ENCODE data around the gene AMD1.
"Not testable (repeated sequence)": the region's sequence is repeated elsewhere in the genome, so short reads cannot be mapped to it uniquely, and the experiment has no call there.

Gene AMD1

DNA sequence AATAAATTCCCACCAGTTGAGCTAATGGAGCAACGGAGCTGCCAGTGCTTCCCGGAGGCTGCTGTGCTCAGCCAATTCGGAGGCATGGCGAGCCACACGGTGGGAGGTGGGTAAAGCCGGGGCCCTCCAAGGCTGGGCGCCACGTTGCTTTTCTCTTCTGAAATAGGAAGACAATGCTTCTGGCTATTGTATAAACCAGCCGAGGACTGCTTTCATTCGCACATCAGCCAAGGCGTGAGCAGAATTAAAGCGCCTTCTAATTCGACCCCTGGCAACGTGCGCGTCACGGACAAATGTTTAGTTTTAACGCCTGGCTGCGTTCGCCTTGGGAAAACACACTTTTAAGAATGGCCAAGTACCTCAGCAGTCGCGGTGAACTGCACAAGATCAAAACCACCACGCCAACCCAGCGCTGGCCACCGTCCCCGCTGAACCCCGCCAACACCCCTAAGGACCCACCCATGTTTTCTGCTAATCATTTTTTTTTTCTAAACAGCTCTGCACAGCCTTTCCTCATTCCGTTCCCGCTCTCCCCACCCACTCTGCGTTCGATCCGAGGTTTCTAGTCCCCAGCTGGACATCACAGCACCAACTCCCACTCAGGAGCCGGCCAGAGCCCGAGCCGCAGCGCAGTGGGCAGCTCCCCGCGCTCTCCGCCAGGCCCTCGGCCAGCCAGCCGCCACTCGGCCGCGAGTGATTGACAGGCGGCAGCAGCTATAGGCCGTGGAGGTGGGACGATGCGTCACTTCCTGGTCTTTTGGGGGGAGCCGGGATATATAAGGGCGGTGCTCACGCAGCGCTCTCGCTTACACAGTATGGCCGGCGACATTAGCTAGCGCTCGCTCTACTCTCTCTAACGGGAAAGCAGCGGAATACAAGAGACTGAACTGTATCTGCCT is at the start of gene AMD1:
TSS of gene AMD1 (plus strand) at position 805 of the 899 bp plus-strand sequence. CDS start 321 bp downstream, outside the sequence.
- peak within 1 kb of the TSS; percentile 76 for H3K4me3 ChIP-seq (ENCODE audit: low read depth, low read length)
- TF ChIP-seq, protein P1, sequence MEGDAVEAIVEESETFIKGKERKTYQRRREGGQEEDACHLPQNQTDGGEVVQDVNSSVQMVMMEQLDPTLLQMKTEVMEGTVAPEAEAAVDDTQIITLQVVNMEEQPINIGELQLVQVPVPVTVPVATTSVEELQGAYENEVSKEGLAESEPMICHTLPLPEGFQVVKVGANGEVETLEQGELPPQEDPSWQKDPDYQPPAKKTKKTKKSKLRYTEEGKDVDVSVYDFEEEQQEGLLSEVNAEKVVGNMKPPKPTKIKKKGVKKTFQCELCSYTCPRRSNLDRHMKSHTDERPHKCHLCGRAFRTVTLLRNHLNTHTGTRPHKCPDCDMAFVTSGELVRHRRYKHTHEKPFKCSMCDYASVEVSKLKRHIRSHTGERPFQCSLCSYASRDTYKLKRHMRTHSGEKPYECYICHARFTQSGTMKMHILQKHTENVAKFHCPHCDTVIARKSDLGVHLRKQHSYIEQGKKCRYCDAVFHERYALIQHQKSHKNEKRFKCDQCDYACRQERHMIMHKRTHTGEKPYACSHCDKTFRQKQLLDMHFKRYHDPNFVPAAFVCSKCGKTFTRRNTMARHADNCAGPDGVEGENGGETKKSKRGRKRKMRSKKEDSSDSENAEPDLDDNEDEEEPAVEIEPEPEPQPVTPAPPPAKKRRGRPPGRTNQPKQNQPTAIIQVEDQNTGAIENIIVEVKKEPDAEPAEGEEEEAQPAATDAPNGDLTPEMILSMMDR (IDR thresholded peaks at IDR 0.05; ENCODE audit: insufficient read depth, low read depth, low read length, missing control alignments), result no peak
- peak; percentile 99 for DNase-seq (ENCODE audit: low read depth)

DNA sequence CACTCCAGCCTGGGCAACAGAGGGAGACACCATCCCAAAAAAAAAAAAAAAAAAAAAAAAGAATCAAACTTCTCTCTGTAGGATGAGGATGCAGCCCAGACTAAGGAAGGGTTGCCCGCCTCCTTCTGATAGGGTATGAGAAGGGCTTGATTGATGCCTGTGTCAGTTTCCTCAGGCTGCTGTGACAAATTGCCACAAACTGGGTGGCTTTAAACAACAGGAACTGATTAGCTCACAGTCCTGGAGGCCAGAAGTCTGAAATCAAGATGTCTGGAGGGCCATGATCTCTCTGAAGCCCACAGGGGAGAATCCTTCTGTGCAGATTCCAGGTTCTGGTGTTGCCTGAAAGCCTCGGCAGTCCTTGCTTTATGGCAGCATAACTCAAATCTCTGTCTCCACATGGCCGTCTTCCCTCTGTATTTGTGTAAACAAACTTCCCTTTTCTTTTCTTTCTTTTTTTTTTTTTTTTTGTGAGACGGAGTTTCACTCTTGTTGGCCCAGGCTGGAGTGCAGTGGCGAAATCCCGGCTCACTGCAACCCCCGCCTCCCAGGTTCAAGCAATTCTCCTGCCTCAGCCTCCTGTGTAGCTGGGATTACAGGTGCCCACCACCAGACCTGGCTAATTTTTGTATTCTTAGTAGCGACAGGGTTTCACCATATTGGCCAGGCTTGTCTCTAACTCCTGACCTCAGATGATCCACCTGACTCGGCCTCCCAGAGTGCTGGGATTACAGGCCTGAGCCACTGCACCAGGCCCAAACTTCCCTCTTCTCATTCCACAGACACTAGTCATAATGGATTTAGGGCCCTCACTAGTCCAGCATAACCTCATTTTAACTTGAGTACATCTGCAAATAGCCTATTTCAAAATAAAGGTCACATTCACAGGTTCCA is 48.1 kb upstream of the AMD1 start:
- H3K4me3 ChIP-seq (ENCODE audit: low read depth, low read length), result no peak overlapping the region
- no peak for DNase-seq (ENCODE audit: low read depth)

DNA sequence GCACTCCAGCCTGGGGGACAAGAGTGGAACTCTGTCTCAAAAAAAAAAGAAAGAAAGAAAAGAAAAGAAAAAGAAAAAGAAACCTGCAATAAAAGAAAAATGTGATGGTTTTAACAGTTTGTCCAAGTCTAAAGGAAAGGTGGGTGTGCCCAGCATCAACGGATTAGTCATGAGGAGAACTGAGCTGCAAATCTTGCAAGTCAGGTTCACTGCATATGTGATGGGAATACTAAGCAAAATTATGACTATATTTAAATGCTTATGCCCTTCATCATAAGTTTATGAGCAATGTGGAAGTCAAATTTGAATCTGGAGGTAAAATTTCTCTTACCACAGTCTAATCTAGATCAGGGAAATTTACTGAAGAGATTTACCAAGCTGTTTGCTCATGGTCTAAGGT is 46.2 kb upstream of the AMD1 start:
- DNase-seq (ENCODE audit: low read depth), result no peak
- TF ChIP-seq, protein P1 (IDR thresholded peaks at IDR 0.05; ENCODE audit: insufficient read depth, low read depth, low read length, missing control alignments), result no peak
- no peak overlapping the region for H3K4me3 ChIP-seq (ENCODE audit: low read depth, low read length)

More for the DNA sequence above, 48.1 kb upstream of the AMD1 start:
- TF ChIP-seq, protein P1 (IDR thresholded peaks at IDR 0.05; ENCODE audit: insufficient read depth, low read depth, low read length, missing control alignments), result no peak

DNA sequence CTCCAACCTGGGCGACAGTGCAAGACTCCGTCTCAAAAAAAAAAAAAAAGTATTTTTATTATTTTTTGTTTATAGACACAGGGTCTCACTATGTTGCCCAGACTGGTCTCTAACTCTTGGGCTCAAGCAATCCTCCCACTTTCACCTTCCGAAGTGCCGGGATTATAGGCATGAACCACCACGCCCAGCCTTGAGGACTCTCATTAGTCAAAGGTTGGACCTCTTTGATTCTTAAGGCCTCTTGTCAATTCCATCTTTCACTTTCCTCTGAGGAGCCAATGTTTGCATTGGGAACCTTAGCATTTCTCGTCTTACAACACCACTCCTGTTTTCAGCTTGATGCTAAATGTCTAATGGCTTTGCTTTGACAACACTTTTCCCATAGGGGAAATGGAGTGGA is 43.2 kb upstream of the AMD1 start:
- DNase-seq (ENCODE audit: low read depth), result no peak
- TF ChIP-seq, protein P1 (IDR thresholded peaks at IDR 0.05; ENCODE audit: insufficient read depth, low read depth, low read length, missing control alignments), result no peak
- no peak overlapping the region for H3K4me3 ChIP-seq (ENCODE audit: low read depth, low read length)

DNA sequence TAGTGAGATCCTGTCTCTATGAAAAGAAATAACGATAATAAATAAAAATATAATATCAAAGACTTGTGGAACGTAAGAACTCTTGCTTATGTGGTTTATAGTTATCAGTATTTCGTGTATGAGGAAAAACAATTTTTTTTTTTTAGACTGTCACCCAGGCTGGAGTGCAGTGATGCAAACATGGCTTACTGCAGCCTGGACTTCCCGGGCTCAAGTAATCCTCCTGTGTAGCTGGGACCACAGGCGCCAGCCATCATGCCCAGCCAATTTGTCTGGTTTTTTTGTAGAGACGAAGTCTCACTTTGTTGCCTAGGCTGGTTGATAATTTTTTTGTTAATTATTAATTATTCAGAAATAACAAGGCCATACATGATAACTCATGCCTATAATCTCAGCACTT is 40.8 kb upstream of the AMD1 start:
- TF ChIP-seq, protein P1 (IDR thresholded peaks at IDR 0.05; ENCODE audit: insufficient read depth, low read depth, low read length, missing control alignments), result no peak
- DNase-seq (ENCODE audit: low read depth), result no peak
- H3K4me3 ChIP-seq (ENCODE audit: low read depth, low read length), result no peak overlapping the region

DNA sequence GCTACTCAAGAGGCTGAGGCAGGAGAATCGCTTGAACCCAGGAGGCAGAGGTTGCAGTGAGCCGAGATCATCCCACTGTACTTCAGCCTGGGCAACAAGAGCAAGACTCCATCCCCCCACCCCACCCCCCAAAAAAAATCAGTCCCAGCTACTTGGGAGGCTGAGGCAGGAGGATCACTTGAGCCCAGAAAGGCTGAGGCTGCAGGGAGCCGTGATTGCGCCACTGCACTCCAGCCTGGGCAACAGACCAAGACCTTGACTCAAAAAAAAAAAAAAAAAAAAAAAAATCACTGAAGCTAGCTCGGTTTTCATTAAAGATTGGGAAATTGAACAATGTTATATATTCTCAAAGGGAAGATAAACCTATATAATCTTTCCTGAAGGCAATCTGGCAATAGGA is 38.8 kb upstream of the AMD1 start:
- H3K4me3 ChIP-seq (ENCODE audit: low read depth, low read length); DNase-seq (ENCODE audit: low read depth): not testable (repeated sequence)

DNA sequence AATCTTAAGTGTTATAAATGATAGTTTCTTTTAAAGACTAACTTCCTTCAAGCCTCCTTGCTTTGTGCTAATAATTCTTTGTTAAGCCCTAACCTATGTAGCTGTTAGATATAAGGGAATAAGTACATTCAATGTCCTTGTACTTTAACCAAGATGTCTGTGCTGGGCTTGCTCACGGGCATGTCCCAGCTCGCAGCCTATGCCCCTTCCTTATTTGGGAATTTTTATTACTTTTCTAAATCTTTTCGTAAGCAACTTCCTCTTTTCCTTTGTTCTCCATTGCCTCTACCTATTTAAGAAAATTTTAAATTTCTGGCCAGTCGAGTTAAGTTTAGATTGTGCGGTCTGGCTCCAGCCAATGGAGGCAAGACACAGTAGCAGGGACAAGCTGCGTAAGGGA is 33.3 kb upstream of the AMD1 start:
- TF ChIP-seq, protein P1 (IDR thresholded peaks at IDR 0.05; ENCODE audit: insufficient read depth, low read depth, low read length, missing control alignments), result no peak
- H3K4me3 ChIP-seq (ENCODE audit: low read depth, low read length), result no peak overlapping the region
- no peak for DNase-seq (ENCODE audit: low read depth)
